WTC11 (cell line): ENCODE data around the gene AR. TPM values are rescaled to one million over a fixed set of nuclear protein-coding genes. Genes with fewer than 3 reads are reported as not detected.

Source experiments
- ATAC-seq: fragments of 200-7000 bp; cut with Tn5 transposase; 2 replicates; pipeline ENCODE4 v1.10.0; 2021; ENCODE audit warnings: mild to moderate bottlenecking, moderate library complexity
- CTCF ChIA-PET: fragments of 300-600 bp; sonication (Branson Sonifier 250); formaldehyde crosslinking; loops from one replicate; lab custom pipeline; 2021; ENCODE audit warnings: antibody characterized with exemption; lab: Charles Lee
- POLR2A ChIA-PET: fragments of 350-600 bp; sonication (Branson Sonifier 250); formaldehyde crosslinking; loops from one replicate; lab custom pipeline; 2021; ENCODE audit warnings: antibody characterized with exemption; lab: Charles Lee
- DNase-seq: peaks from one replicate; pipeline ENCODE4 v3.0.0; 2021; ENCODE audit warnings: low spot score
- H3K27ac Mint-ChIP-seq: 2 replicates; pipeline ENCODE4 v1.8.0; 2021; ENCODE audit warnings: mixed read lengths
- H3K27me3 Mint-ChIP-seq: 2 replicates; pipeline ENCODE4 v1.8.0; 2021; ENCODE audit warnings: low read depth, mild to moderate bottlenecking, moderate library complexity, mixed read lengths
- H3K36me3 Mint-ChIP-seq: 2 replicates; pipeline ENCODE4 v1.8.0; 2021; ENCODE audit warnings: mixed read lengths
- H3K4me1 Mint-ChIP-seq: 2 replicates; pipeline ENCODE4 v1.8.0; 2022; ENCODE audit warnings: mixed read lengths
- H3K4me3 Mint-ChIP-seq: 2 replicates; pipeline ENCODE4 v1.8.0; 2021; ENCODE audit warnings: mild to moderate bottlenecking, moderate library complexity, mixed read lengths
- H3K9me3 Mint-ChIP-seq: 2 replicates; pipeline ENCODE4 v1.8.0; 2021; ENCODE audit warnings: mixed read lengths
- ATF1 ChIP-seq: sonication (generic); formaldehyde crosslinking; IDR thresholded peaks from 2 replicates; pipeline ENCODE4 v1.8.1; 2023; ENCODE audit warnings: mild to moderate bottlenecking, moderate library complexity, missing genetic modification reagents
- ESRRA ChIP-seq: sonication (generic); formaldehyde crosslinking; IDR thresholded peaks from 2 replicates; pipeline ENCODE4 v1.8.1; 2022; ENCODE audit warnings: mild to moderate bottlenecking, missing genetic modification reagents, borderline replicate concordance
- FOXP1 ChIP-seq: sonication (generic); formaldehyde crosslinking; IDR thresholded peaks from 2 replicates; pipeline ENCODE4 v1.8.0; 2022; ENCODE audit warnings: missing genetic modification reagents, mild to moderate bottlenecking, moderate library complexity, borderline replicate concordance
- KAT7 ChIP-seq: sonication (generic); formaldehyde crosslinking; IDR thresholded peaks from 2 replicates; pipeline ENCODE4 v1.8.1; 2023; ENCODE audit warnings: missing genetic modification reagents, mild to moderate bottlenecking, borderline replicate concordance
- OVOL2 ChIP-seq: fragments of 250-450 bp; sonication (Bioruptor Pico); IDR thresholded peaks from 2 replicates; pipeline ENCODE4 v1.9.0; 2021; ENCODE audit warnings: mild to moderate bottlenecking, borderline replicate concordance
- PRRX2 ChIP-seq: fragments of 250-450 bp; sonication (Bioruptor Pico); IDR thresholded peaks from 2 replicates; pipeline ENCODE4 v1.8.0; 2021; ENCODE audit warnings: mild to moderate bottlenecking
- RORB ChIP-seq: fragments of 250-450 bp; sonication (Bioruptor Pico); IDR thresholded peaks from 2 replicates; pipeline ENCODE4 v1.9.0; 2021; ENCODE audit warnings: mild to moderate bottlenecking
- SMAD3 ChIP-seq: sonication (generic); formaldehyde crosslinking; IDR thresholded peaks from 2 replicates; pipeline ENCODE4 v1.8.0; 2022; ENCODE audit warnings: missing genetic modification reagents, mild to moderate bottlenecking, borderline replicate concordance
- TCF7 ChIP-seq: sonication (generic); formaldehyde crosslinking; IDR thresholded peaks from 2 replicates; pipeline ENCODE4 v1.8.0; 2022; ENCODE audit warnings: mild to moderate bottlenecking, low read depth, missing genetic modification reagents, moderate library complexity
- TP53 ChIP-seq: sonication (generic); formaldehyde crosslinking; IDR thresholded peaks from 2 replicates; pipeline ENCODE4 v1.8.1; 2023; ENCODE audit warnings: mild to moderate bottlenecking, missing genetic modification reagents
- ZNF219 ChIP-seq: sonication (generic); formaldehyde crosslinking; IDR thresholded peaks from 2 replicates; pipeline ENCODE4 v1.8.0; 2023; ENCODE audit warnings: missing genetic modification reagents, mild to moderate bottlenecking, borderline replicate concordance
- ZNF317 ChIP-seq: sonication (generic); formaldehyde crosslinking; IDR thresholded peaks from 2 replicates; pipeline ENCODE4 v1.8.1; 2023; ENCODE audit warnings: low read depth, mild to moderate bottlenecking, moderate library complexity, missing genetic modification reagents, borderline replicate concordance
- ZNF671 ChIP-seq: fragments of 250-450 bp; sonication (Bioruptor Pico); IDR thresholded peaks from 2 replicates; pipeline ENCODE4 v1.8.0; 2021; ENCODE audit warnings: mild to moderate bottlenecking
- total RNA-seq: library from RNA; stranded (reverse); gene quantifications from 3 replicates; pipeline ENCODE4 v1.2.3, GENCODE V29; 2021
- TF ChIP-seq, protein P1 (sequence below): sonication (generic); formaldehyde crosslinking; IDR thresholded peaks from 2 replicates; pipeline ENCODE4 v1.8.1; 2023; ENCODE audit warnings: mild to moderate bottlenecking, missing genetic modification reagents
- TF ChIP-seq, protein P2 (sequence below): sonication (generic); formaldehyde crosslinking; IDR thresholded peaks from 2 replicates; pipeline ENCODE4 v1.8.1; 2022; ENCODE audit warnings: low read depth, mild to moderate bottlenecking, moderate library complexity, missing genetic modification reagents, borderline replicate concordance
- TF ChIP-seq, protein P3 (sequence below): sonication (generic); formaldehyde crosslinking; IDR thresholded peaks from 2 replicates; pipeline ENCODE4 v1.8.0; 2022; ENCODE audit warnings: mild to moderate bottlenecking, missing genetic modification reagents
- TF ChIP-seq, protein P4 (sequence below): fragments of 250-450 bp; sonication (Bioruptor Pico); IDR thresholded peaks from 2 replicates; pipeline ENCODE4 v1.9.0; 2021; ENCODE audit warnings: moderate library complexity, mild to moderate bottlenecking, inconsistent platforms, borderline replicate concordance
- TF ChIP-seq, protein P5 (sequence below): sonication (generic); formaldehyde crosslinking; IDR thresholded peaks from 2 replicates; pipeline ENCODE4 v1.8.1; 2022; ENCODE audit warnings: missing genetic modification reagents, borderline replicate concordance
- TF ChIP-seq, protein P6 (sequence below): sonication (generic); formaldehyde crosslinking; IDR thresholded peaks from 2 replicates; pipeline ENCODE4 v1.8.1; 2023; ENCODE audit warnings: mild to moderate bottlenecking, missing genetic modification reagents
- TF ChIP-seq, protein P7 (sequence below): fragments of 250-450 bp; sonication (Bioruptor Pico); IDR thresholded peaks from 2 replicates; pipeline ENCODE4 v1.9.0; 2021; ENCODE audit warnings: mild to moderate bottlenecking, borderline replicate concordance
- TF ChIP-seq, protein P8 (sequence below): sonication (generic); formaldehyde crosslinking; IDR thresholded peaks from 2 replicates; pipeline ENCODE4 v1.8.0; 2022; ENCODE audit warnings: mild to moderate bottlenecking, missing genetic modification reagents
- TF ChIP-seq, protein P9 (sequence below): sonication (generic); formaldehyde crosslinking; IDR thresholded peaks from 2 replicates; pipeline ENCODE4 v1.8.1; 2022; ENCODE audit warnings: low read depth, missing genetic modification reagents, borderline replicate concordance

AR gene
- total RNA-seq, 1 experiment from 2014 or later = 10.3 TPM

DNA sequence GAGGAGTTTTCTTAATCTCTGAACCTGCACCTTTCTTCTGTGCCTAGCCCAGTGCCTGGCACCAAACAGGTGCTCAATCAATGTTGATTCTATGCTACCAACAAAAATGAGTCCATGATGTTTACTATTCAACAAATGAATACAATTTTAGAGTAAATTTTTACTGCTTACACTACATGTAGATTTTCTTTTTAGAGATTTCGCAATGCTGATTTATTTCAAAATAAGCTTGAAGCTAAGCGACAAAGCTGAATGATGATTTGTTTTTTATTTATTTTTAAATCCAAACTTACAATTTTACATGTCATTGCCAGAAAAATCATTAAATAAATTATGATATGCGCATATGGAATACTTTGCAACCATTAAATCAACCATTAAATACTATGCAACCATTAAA lies 55.7 kb downstream of the AR start:
- POLR2A ChIA-PET = no interaction called here
- ATAC-seq = no peak
- TF ChIP-seq ZNF671 (no peak), OVOL2 (CRISPR knock-in tag) (no peak), RORB (no peak), ESRRA (CRISPR knock-in tag) (no peak), KAT7 (CRISPR knock-in tag) (no peak), ZNF317 (CRISPR knock-in tag) (no peak), ZNF219 (no peak), TP53 (CRISPR knock-in tag) (no peak), ATF1 (no peak), TCF7 (CRISPR knock-in tag) (no peak), FOXP1 (CRISPR knock-in tag) (no peak), PRRX2 (CRISPR knock-in tag) (no peak)
- TF ChIP-seq, protein P1, sequence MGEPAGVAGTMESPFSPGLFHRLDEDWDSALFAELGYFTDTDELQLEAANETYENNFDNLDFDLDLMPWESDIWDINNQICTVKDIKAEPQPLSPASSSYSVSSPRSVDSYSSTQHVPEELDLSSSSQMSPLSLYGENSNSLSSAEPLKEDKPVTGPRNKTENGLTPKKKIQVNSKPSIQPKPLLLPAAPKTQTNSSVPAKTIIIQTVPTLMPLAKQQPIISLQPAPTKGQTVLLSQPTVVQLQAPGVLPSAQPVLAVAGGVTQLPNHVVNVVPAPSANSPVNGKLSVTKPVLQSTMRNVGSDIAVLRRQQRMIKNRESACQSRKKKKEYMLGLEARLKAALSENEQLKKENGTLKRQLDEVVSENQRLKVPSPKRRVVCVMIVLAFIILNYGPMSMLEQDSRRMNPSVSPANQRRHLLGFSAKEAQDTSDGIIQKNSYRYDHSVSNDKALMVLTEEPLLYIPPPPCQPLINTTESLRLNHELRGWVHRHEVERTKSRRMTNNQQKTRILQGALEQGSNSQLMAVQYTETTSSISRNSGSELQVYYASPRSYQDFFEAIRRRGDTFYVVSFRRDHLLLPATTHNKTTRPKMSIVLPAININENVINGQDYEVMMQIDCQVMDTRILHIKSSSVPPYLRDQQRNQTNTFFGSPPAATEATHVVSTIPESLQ = no peak
- TF ChIP-seq, protein P2, sequence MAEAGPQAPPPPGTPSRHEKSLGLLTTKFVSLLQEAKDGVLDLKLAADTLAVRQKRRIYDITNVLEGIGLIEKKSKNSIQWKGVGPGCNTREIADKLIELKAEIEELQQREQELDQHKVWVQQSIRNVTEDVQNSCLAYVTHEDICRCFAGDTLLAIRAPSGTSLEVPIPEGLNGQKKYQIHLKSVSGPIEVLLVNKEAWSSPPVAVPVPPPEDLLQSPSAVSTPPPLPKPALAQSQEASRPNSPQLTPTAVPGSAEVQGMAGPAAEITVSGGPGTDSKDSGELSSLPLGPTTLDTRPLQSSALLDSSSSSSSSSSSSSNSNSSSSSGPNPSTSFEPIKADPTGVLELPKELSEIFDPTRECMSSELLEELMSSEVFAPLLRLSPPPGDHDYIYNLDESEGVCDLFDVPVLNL (CRISPR knock-in tag) = no peak
- TF ChIP-seq, protein P3, sequence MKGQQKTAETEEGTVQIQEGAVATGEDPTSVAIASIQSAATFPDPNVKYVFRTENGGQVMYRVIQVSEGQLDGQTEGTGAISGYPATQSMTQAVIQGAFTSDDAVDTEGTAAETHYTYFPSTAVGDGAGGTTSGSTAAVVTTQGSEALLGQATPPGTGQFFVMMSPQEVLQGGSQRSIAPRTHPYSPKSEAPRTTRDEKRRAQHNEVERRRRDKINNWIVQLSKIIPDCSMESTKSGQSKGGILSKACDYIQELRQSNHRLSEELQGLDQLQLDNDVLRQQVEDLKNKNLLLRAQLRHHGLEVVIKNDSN (CRISPR knock-in tag) = no peak
- TF ChIP-seq, protein P4, sequence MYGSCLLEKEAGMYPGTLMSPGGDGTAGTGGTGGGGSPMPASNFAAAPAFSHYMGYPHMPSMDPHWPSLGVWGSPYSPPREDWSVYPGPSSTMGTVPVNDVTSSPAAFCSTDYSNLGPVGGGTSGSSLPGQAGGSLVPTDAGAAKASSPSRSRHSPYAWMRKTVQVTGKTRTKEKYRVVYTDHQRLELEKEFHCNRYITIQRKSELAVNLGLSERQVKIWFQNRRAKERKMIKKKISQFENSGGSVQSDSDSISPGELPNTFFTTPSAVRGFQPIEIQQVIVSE (CRISPR knock-in tag) = no peak
- TF ChIP-seq, protein P5, sequence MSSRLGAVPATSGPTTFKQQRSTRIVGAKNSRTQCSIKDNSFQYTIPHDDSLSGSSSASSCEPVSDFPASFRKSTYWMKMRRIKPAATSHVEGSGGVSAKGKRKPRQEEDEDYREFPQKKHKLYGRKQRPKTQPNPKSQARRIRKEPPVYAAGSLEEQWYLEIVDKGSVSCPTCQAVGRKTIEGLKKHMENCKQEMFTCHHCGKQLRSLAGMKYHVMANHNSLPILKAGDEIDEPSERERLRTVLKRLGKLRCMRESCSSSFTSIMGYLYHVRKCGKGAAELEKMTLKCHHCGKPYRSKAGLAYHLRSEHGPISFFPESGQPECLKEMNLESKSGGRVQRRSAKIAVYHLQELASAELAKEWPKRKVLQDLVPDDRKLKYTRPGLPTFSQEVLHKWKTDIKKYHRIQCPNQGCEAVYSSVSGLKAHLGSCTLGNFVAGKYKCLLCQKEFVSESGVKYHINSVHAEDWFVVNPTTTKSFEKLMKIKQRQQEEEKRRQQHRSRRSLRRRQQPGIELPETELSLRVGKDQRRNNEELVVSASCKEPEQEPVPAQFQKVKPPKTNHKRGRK = no peak
- TF ChIP-seq, protein P6, sequence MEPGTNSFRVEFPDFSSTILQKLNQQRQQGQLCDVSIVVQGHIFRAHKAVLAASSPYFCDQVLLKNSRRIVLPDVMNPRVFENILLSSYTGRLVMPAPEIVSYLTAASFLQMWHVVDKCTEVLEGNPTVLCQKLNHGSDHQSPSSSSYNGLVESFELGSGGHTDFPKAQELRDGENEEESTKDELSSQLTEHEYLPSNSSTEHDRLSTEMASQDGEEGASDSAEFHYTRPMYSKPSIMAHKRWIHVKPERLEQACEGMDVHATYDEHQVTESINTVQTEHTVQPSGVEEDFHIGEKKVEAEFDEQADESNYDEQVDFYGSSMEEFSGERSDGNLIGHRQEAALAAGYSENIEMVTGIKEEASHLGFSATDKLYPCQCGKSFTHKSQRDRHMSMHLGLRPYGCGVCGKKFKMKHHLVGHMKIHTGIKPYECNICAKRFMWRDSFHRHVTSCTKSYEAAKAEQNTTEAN (CRISPR knock-in tag) = no peak
- TF ChIP-seq, all 79 proteins: peak for 0
- CTCF ChIA-PET = no interaction called here
- no peaks in the 10 kb centered on the region for H3K27me3 Mint-ChIP-seq
- DNase-seq = no peak
- H3K36me3 Mint-ChIP-seq = no peaks in the 10 kb centered on the region
- no peak overlapping the region for H3K27ac Mint-ChIP-seq
- no peak overlapping the region for H3K4me3 Mint-ChIP-seq
- no peaks in the 10 kb centered on the region for H3K9me3 Mint-ChIP-seq
- H3K4me1 Mint-ChIP-seq = peaks cover 12% of the 10 kb centered on the region

DNA sequence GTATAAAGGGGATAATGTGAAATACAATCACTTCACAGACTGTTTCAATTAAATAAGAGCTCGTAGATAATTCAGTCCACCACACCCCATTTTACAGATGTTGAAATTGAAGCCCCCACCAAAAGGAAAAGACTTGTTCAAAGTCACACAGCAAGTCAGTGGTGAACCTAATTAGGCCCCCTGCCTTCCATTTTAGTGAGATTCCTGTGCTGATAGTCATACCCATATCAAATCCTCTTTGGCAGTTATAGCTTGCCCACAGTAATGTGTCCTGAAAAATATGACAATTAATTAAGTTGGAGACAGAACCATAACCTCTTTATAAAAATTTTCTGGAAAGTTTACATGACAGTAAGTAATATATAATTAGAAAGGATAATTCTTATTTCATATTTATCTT lies 58.0 kb downstream of the AR start:
- DNase-seq (no peak), ATAC-seq (no peak)
- H3K27ac Mint-ChIP-seq = no peak overlapping the region
- H3K27me3 Mint-ChIP-seq = no peaks in the 10 kb centered on the region
- ChIA-PET POLR2A (no interaction called here), CTCF (no interaction called here)
- no peaks in the 10 kb centered on the region for H3K9me3 Mint-ChIP-seq
- H3K4me1 Mint-ChIP-seq = peaks cover 22% of the 10 kb centered on the region
- no peak overlapping the region for H3K4me3 Mint-ChIP-seq
- H3K36me3 Mint-ChIP-seq = no peaks in the 10 kb centered on the region
- TF ChIP-seq, protein P7, sequence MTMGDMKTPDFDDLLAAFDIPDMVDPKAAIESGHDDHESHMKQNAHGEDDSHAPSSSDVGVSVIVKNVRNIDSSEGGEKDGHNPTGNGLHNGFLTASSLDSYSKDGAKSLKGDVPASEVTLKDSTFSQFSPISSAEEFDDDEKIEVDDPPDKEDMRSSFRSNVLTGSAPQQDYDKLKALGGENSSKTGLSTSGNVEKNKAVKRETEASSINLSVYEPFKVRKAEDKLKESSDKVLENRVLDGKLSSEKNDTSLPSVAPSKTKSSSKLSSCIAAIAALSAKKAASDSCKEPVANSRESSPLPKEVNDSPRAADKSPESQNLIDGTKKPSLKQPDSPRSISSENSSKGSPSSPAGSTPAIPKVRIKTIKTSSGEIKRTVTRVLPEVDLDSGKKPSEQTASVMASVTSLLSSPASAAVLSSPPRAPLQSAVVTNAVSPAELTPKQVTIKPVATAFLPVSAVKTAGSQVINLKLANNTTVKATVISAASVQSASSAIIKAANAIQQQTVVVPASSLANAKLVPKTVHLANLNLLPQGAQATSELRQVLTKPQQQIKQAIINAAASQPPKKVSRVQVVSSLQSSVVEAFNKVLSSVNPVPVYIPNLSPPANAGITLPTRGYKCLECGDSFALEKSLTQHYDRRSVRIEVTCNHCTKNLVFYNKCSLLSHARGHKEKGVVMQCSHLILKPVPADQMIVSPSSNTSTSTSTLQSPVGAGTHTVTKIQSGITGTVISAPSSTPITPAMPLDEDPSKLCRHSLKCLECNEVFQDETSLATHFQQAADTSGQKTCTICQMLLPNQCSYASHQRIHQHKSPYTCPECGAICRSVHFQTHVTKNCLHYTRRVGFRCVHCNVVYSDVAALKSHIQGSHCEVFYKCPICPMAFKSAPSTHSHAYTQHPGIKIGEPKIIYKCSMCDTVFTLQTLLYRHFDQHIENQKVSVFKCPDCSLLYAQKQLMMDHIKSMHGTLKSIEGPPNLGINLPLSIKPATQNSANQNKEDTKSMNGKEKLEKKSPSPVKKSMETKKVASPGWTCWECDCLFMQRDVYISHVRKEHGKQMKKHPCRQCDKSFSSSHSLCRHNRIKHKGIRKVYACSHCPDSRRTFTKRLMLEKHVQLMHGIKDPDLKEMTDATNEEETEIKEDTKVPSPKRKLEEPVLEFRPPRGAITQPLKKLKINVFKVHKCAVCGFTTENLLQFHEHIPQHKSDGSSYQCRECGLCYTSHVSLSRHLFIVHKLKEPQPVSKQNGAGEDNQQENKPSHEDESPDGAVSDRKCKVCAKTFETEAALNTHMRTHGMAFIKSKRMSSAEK (CRISPR knock-in tag) = no peak
- TF ChIP-seq SMAD3 (CRISPR knock-in tag) = no peak
- TF ChIP-seq, protein P8, sequence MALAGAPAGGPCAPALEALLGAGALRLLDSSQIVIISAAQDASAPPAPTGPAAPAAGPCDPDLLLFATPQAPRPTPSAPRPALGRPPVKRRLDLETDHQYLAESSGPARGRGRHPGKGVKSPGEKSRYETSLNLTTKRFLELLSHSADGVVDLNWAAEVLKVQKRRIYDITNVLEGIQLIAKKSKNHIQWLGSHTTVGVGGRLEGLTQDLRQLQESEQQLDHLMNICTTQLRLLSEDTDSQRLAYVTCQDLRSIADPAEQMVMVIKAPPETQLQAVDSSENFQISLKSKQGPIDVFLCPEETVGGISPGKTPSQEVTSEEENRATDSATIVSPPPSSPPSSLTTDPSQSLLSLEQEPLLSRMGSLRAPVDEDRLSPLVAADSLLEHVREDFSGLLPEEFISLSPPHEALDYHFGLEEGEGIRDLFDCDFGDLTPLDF (CRISPR knock-in tag) = no peak
- TF ChIP-seq, protein P9, sequence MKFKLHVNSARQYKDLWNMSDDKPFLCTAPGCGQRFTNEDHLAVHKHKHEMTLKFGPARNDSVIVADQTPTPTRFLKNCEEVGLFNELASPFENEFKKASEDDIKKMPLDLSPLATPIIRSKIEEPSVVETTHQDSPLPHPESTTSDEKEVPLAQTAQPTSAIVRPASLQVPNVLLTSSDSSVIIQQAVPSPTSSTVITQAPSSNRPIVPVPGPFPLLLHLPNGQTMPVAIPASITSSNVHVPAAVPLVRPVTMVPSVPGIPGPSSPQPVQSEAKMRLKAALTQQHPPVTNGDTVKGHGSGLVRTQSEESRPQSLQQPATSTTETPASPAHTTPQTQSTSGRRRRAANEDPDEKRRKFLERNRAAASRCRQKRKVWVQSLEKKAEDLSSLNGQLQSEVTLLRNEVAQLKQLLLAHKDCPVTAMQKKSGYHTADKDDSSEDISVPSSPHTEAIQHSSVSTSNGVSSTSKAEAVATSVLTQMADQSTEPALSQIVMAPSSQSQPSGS (CRISPR knock-in tag) = no peak
